H1 (cell line): ENCODE data around the gene ZNF451. TPM values are rescaled to one million over a fixed set of nuclear protein-coding genes. Genes with fewer than 3 reads are reported as not detected.

Source experiments
- CTCF ChIA-PET: fragments of 300-600 bp; sonication (Branson Sonifier 250); formaldehyde crosslinking; loops from one replicate; lab custom pipeline; 2021; ENCODE audit not compliant: partially characterized antibody; lab: Charles Lee
- POLR2A ChIA-PET: fragments of 300-600 bp; sonication (Branson Sonifier 250); formaldehyde crosslinking; loops from one replicate; lab custom pipeline; 2021; ENCODE audit warnings: inconsistent platforms; ENCODE audit not compliant: partially characterized antibody; lab: Charles Lee
- DNase-seq, 2 experiments: peaks; one replicate each; pipeline versions ENCODE4 v3.0.0 to v3.0.0-alpha.2; 2010 to 2022; ENCODE audit warnings: low spot score in 2 of 2, low read depth in 1 of 2, mixed read lengths in 1 of 2
- FAIRE-seq: peaks from 2 replicates; lab custom pipeline; 2011; peaks lifted over from hg19 to GRCh38; lab: Jason Lieb, UNC
- H2AFZ ChIP-seq: 2 replicates; pipeline ENCODE4 v1.8.1; 2012; ENCODE audit warnings: low read length, inconsistent platforms
- H2AK5ac ChIP-seq: 2 replicates; pipeline ENCODE4 v1.6.1; 2013; ENCODE audit warnings: low read depth, low read length
- H2BK120ac ChIP-seq: replicated peaks from 2 replicates; pipeline ENCODE3; 2013; ENCODE audit warnings: low read depth, low read length, inconsistent platforms
- H2BK12ac ChIP-seq: 2 replicates; pipeline ENCODE4 v1.6.1; 2013; ENCODE audit warnings: low read depth, low read length
- H2BK15ac ChIP-seq: 2 replicates; pipeline ENCODE4 v1.6.1; 2013; ENCODE audit warnings: low read length
- H2BK20ac ChIP-seq: 2 replicates; pipeline ENCODE4 v1.6.1; 2013; ENCODE audit warnings: low read length
- H2BK5ac ChIP-seq: 2 replicates; pipeline ENCODE4 v1.6.1; 2013; ENCODE audit warnings: low read depth, low read length
- H3K14ac ChIP-seq: 2 replicates; pipeline ENCODE4 v1.6.1; 2013; ENCODE audit warnings: inconsistent platforms; ENCODE audit not compliant: insufficient read length
- H3K18ac ChIP-seq: 2 replicates; pipeline ENCODE4 v1.6.1; 2013; ENCODE audit warnings: low read length; ENCODE audit errors: extremely low read depth
- H3K23ac ChIP-seq: 2 replicates; pipeline ENCODE4 v1.6.1; 2013; ENCODE audit warnings: inconsistent platforms; ENCODE audit not compliant: insufficient read length
- H3K23me2 ChIP-seq: 2 replicates; pipeline ENCODE4 v1.6.1; 2013; ENCODE audit warnings: low read depth, low read length
- H3K27ac ChIP-seq: 2 replicates; pipeline ENCODE4 v1.6.1; 2011; ENCODE audit warnings: low read depth, low read length, inconsistent platforms
- H3K27me3 ChIP-seq, 4 experiments: replicated peaks in 1 of 4; 1 replicate in 1 of 4; 2 replicates in 3 of 4; pipeline versions ENCODE4 v1.6.1 to v1.8.1; 2011 to 2013; ENCODE audit warnings: low read length in 3 of 4, mild to moderate bottlenecking in 3 of 4, inconsistent platforms in 2 of 4, mixed read lengths in 2 of 4, moderate library complexity in 1 of 4; ENCODE audit not compliant: control insufficient read depth in 3 of 4, insufficient read depth in 3 of 4; ENCODE audit errors: extremely low read depth in 1 of 4
- H3K36me3 ChIP-seq, 4 experiments: 2 replicates each; pipeline versions ENCODE4 v1.6.1 to v1.8.1; 2011 to 2013; ENCODE audit warnings: mild to moderate bottlenecking in 4 of 4, low read length in 3 of 4, moderate library complexity in 2 of 4, control low read depth in 1 of 4, inconsistent platforms in 1 of 4; ENCODE audit not compliant: insufficient read depth in 4 of 4, control insufficient read depth in 2 of 4
- H3K4ac ChIP-seq: replicated peaks from 2 replicates; pipeline ENCODE3; 2013; ENCODE audit warnings: low read length, low read depth, mixed read lengths, inconsistent platforms; ENCODE audit not compliant: insufficient read length
- H3K4me1 ChIP-seq, 4 experiments: replicated peaks in 1 of 4; 1 replicate in 1 of 4; 2 replicates in 3 of 4; pipeline versions ENCODE4 v1.6.1 to v1.8.1; 2011 to 2013; ENCODE audit warnings: low read length in 3 of 4, inconsistent platforms in 2 of 4, mixed read lengths in 1 of 4; ENCODE audit not compliant: insufficient read depth in 4 of 4, control insufficient read depth in 3 of 4
- H3K4me2 ChIP-seq, 2 experiments: 2 replicates each; pipeline versions ENCODE4 v1.6.1 to v1.8.1; 2011 to 2013; ENCODE audit warnings: low read depth in 2 of 2, low read length in 2 of 2, control low read depth in 1 of 2, inconsistent platforms in 1 of 2, mild to moderate bottlenecking in 1 of 2; ENCODE audit not compliant: insufficient read depth in 1 of 2
- H3K4me3 ChIP-seq, 4 experiments: fragments of 200-600, 300-600 bp in 1 of 4; sonication (generic), shearing (Covaris generic), sonication (Bioruptor Twin) in 1 of 4; 2 replicates each; pipeline versions ENCODE4 v1.5.1 to v1.8.1; 2011 to 2016; ENCODE audit warnings: low read length in 4 of 4, low read depth in 3 of 4, control low read depth in 2 of 4, inconsistent platforms in 2 of 4, mild to moderate bottlenecking in 2 of 4, mixed read lengths in 1 of 4, moderate library complexity in 1 of 4; ENCODE audit not compliant: insufficient read depth in 2 of 4; ENCODE audit errors: extremely low read depth in 1 of 4
- H3K56ac ChIP-seq: replicated peaks from 2 replicates; pipeline ENCODE3; 2013; ENCODE audit warnings: low read depth, mild to moderate bottlenecking, mixed read lengths, low read length, inconsistent platforms; ENCODE audit not compliant: insufficient read length
- H3K79me1 ChIP-seq: 2 replicates; pipeline ENCODE4 v1.6.1; 2013; ENCODE audit warnings: low read depth, low read length, control low read depth
- H3K79me2 ChIP-seq, 2 experiments: 2 replicates each; pipeline versions ENCODE4 v1.6.1 to v1.8.1; 2012 to 2013; ENCODE audit warnings: low read length in 2 of 2, mild to moderate bottlenecking in 2 of 2, inconsistent platforms in 1 of 2; ENCODE audit not compliant: insufficient read depth in 2 of 2, control insufficient read depth in 1 of 2
- H3K9ac ChIP-seq, 4 experiments: replicated peaks in 1 of 4; 1 replicate in 1 of 4; 2 replicates in 3 of 4; pipeline versions ENCODE4 v1.6.1 to v1.8.1; 2011 to 2013; ENCODE audit warnings: low read depth in 3 of 4, low read length in 3 of 4, control low read depth in 2 of 4, mild to moderate bottlenecking in 2 of 4, moderate library complexity in 2 of 4, inconsistent platforms in 1 of 4; ENCODE audit errors: extremely low read depth in 1 of 4
- H3K9me3 ChIP-seq, 2 experiments: 2 replicates each; pipeline versions ENCODE4 v1.6.1 to v1.8.1; 2012 to 2013; ENCODE audit warnings: mild to moderate bottlenecking in 2 of 2, moderate library complexity in 2 of 2, control low read depth in 1 of 2, inconsistent platforms in 1 of 2, low read depth in 1 of 2, low read length in 1 of 2, mixed read lengths in 1 of 2; ENCODE audit not compliant: insufficient read depth in 2 of 2
- H4K20me1 ChIP-seq, 2 experiments: replicated peaks in 1 of 2; 2 replicates each; pipeline versions ENCODE3 to v1.8.1; 2011 to 2013; ENCODE audit warnings: inconsistent platforms in 2 of 2, low read length in 2 of 2, mild to moderate bottlenecking in 1 of 2; ENCODE audit not compliant: insufficient read depth in 2 of 2, control insufficient read depth in 1 of 2
- H4K5ac ChIP-seq: 2 replicates; pipeline ENCODE4 v1.6.1; 2013; ENCODE audit warnings: low read length, low read depth, mixed read lengths, inconsistent platforms; ENCODE audit not compliant: insufficient read length
- H4K8ac ChIP-seq: 2 replicates; pipeline ENCODE4 v1.8.0; 2013; ENCODE audit warnings: mild to moderate bottlenecking, moderate library complexity, low read length, inconsistent platforms; ENCODE audit not compliant: insufficient read depth; ENCODE audit errors: extremely low read depth
- H4K91ac ChIP-seq: replicated peaks from 2 replicates; pipeline ENCODE3; 2013; ENCODE audit warnings: low read length, mixed read lengths, inconsistent platforms; ENCODE audit not compliant: insufficient read length
- CEBPB ChIP-seq: IDR thresholded peaks from 2 replicates; pipeline ENCODE4 v1.6.1; 2012; ENCODE audit warnings: low read depth, low read length
- CREB1 ChIP-seq: IDR thresholded peaks from 2 replicates; pipeline ENCODE4 v1.6.1; 2012; ENCODE audit warnings: inconsistent platforms
- EP300 ChIP-seq, 2 experiments: IDR thresholded peaks; 1 replicate in 1 of 2; 2 replicates in 1 of 2; pipeline ENCODE4 v1.6.1; 2011 to 2012; ENCODE audit warnings: low read depth in 2 of 2, low read length in 2 of 2, mild to moderate bottlenecking in 2 of 2, borderline replicate concordance in 1 of 2, inconsistent platforms in 1 of 2, moderate library complexity in 1 of 2
- HDAC6 ChIP-seq: IDR thresholded peaks from one replicate; pipeline ENCODE4 v1.7.1; 2012; ENCODE audit warnings: low read depth, mild to moderate bottlenecking, inconsistent platforms, low read length, moderate library complexity
- JUN ChIP-seq: IDR thresholded peaks from 2 replicates; pipeline ENCODE4 v1.6.1; 2011; ENCODE audit warnings: low read depth, mild to moderate bottlenecking, improper control_type of control experiment, low read length
- JUND ChIP-seq: IDR thresholded peaks from 2 replicates; pipeline ENCODE4 v1.6.1; 2011; ENCODE audit warnings: mild to moderate bottlenecking, improper control_type of control experiment, low read length
- KDM4A ChIP-seq: IDR thresholded peaks from one replicate; pipeline ENCODE4 v1.7.1; 2012; ENCODE audit warnings: low read depth, mild to moderate bottlenecking, moderate library complexity, low read length, inconsistent platforms; ENCODE audit not compliant: severe bottlenecking
- KDM5A ChIP-seq: fragments of 200-600 bp; IDR thresholded peaks from 2 replicates; pipeline ENCODE4 v1.7.1; 2012; ENCODE audit warnings: mild to moderate bottlenecking, low read length, inconsistent platforms, mixed read lengths
- RBBP5 ChIP-seq: IDR thresholded peaks from 2 replicates; pipeline ENCODE4 v1.7.1; 2012; ENCODE audit warnings: low read depth, mild to moderate bottlenecking, inconsistent platforms, low read length, moderate library complexity, borderline replicate concordance
- SAP30 ChIP-seq: fragments of 300-600 bp; sonication (generic); IDR thresholded peaks from 2 replicates; pipeline ENCODE4 v1.7.1; 2012; ENCODE audit warnings: low read length, moderate library complexity, mild to moderate bottlenecking, inconsistent platforms; ENCODE audit not compliant: insufficient read depth, insufficient replicate concordance
- SIX5 ChIP-seq: IDR thresholded peaks from 2 replicates; pipeline ENCODE4 v1.6.1; 2011; ENCODE audit warnings: mild to moderate bottlenecking, low read depth, low read length
- TAF1 ChIP-seq: IDR thresholded peaks from 2 replicates; pipeline ENCODE4 v1.6.1; 2011; ENCODE audit warnings: mild to moderate bottlenecking, low read depth, low read length
- TBP ChIP-seq: IDR thresholded peaks from 2 replicates; pipeline ENCODE4 v1.6.1; 2011; ENCODE audit warnings: low read depth, low read length, improper control_type of control experiment
- polyA plus RNA-seq, 7 experiments: library from polyadenylated mRNA; depleted of rRNA in 3 of 7; stranded (reverse) in 5 of 7; unstranded in 2 of 7; fragments of >200 nt in 5 of 7; fragments of 200-250 nt in 2 of 7; gene quantifications; 1 replicate in 5 of 7; 2 replicates in 1 of 7; 4 replicates in 1 of 7; pipeline versions ENCODE4 v1.2.1 to v1.2.3, GENCODE V29; 2011 to 2013; ENCODE audit warnings: missing spikeins in 2 of 7, mixed read lengths in 2 of 7
- total RNA-seq: library from RNA; stranded (reverse); fragmentation: NEBNext Ultra II Directional; extraction: Animal tissue kit (Norgen Biotek cat#: 25700); gene quantifications from 2 replicates; pipeline ENCODE4 v1.2.1, GENCODE V29; 2021
- TF ChIP-seq, protein P1 (sequence below): IDR thresholded peaks from 2 replicates; pipeline ENCODE4 v1.6.1; 2012; ENCODE audit warnings: low read length, inconsistent platforms

The ZNF451 gene
- total and polyA plus RNA-seq, 2 of the 8 experiments (the other 6 are each of a cell fraction or from before 2014, with no cell fraction given), result 10.7 to 56.8 TPM

- H2BK12ac ChIP-seq, result no peak overlapping the region
- no peak overlapping the region for H4K8ac ChIP-seq
- no peaks in the 10 kb centered on the region for H3K79me1 ChIP-seq
- H3K4ac ChIP-seq, result no peak overlapping the region
- H4K20me1 ChIP-seq, result no peaks in the 10 kb centered on the region
- H2BK20ac ChIP-seq, result no peak overlapping the region
- FAIRE-seq (no peak), DNase-seq (no peak)
- H3K4me1 ChIP-seq, result no peaks in the 10 kb centered on the region
- no peak overlapping the region for H3K4me3 ChIP-seq
- no peak overlapping the region for H2BK15ac ChIP-seq
- H4K91ac ChIP-seq, result no peak overlapping the region
- ChIA-PET CTCF (no interaction called here), POLR2A (interaction anchor here (1.0 kb wide), 1 partner anchor 41 kb away, joined by 4 read pairs; the partner anchor contains the start of gene BAG2)
- no peak overlapping the region for H2AFZ ChIP-seq
- no peak overlapping the region for H3K23ac ChIP-seq
- no peaks in the 10 kb centered on the region for H3K9me3 ChIP-seq
- peaks cover 0 to 15% (median 0%) of the 10 kb centered on the region in 4 experiments; a peak in 2 of 8 replicates for H3K36me3 ChIP-seq
- no peak overlapping the region for H2BK5ac ChIP-seq
- H3K56ac ChIP-seq, result no peak overlapping the region
- H3K14ac ChIP-seq, result no peak overlapping the region
- no peaks in the 10 kb centered on the region for H3K23me2 ChIP-seq
- no peak overlapping the region for H4K5ac ChIP-seq
- no peak overlapping the region for H3K9ac ChIP-seq
- no peaks in the 10 kb centered on the region for H3K79me2 ChIP-seq
- no peak overlapping the region for H3K18ac ChIP-seq
- H2BK120ac ChIP-seq, result no peak overlapping the region
- H3K27ac ChIP-seq, result no peak overlapping the region
- H3K4me2 ChIP-seq, result no peak overlapping the region
- no peak overlapping the region for H2AK5ac ChIP-seq
- H3K27me3 ChIP-seq, result no peaks in the 10 kb centered on the region
- no peak for TF ChIP-seq TAF1
- TF ChIP-seq JUND, result no peak
- TF ChIP-seq SIX5, result no peak
- TF ChIP-seq RBBP5, result no peak
- TF ChIP-seq EP300 (IDR thresholded peaks at IDR 0.05; ENCODE audit: borderline replicate concordance in 1 of 2, low read depth in 2 of 2, low read length in 2 of 2), result no peak
- TF ChIP-seq TBP, result no peak
- no peak for TF ChIP-seq CREB1
- no peak for TF ChIP-seq KDM5A
- no peak for TF ChIP-seq SAP30
- no peak for TF ChIP-seq CEBPB
- no peak for TF ChIP-seq JUN
- TF ChIP-seq KDM4A, result no peak
- TF ChIP-seq, protein P1, sequence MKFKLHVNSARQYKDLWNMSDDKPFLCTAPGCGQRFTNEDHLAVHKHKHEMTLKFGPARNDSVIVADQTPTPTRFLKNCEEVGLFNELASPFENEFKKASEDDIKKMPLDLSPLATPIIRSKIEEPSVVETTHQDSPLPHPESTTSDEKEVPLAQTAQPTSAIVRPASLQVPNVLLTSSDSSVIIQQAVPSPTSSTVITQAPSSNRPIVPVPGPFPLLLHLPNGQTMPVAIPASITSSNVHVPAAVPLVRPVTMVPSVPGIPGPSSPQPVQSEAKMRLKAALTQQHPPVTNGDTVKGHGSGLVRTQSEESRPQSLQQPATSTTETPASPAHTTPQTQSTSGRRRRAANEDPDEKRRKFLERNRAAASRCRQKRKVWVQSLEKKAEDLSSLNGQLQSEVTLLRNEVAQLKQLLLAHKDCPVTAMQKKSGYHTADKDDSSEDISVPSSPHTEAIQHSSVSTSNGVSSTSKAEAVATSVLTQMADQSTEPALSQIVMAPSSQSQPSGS, result no peak
- no peak for TF ChIP-seq HDAC6
These were observed 40.7 kb downstream of the ZNF451 start for GRCh38 chr6:57130661-57131177.
